Ovary (tissue), 10 donors: ENCODE results near the gene SWSAP1. TPM values are rescaled to one million over a fixed set of nuclear protein-coding genes. Genes with fewer than 3 reads are reported as not detected.

Experiments used
- DNase-seq, 5 donors: peaks; one replicate each; pipeline ENCODE4 v3.0.0-alpha.2; 2019 to 2020
- H3K27ac ChIP-seq, 2 donors: fragments of 200-600 bp; one replicate each; pipeline versions ENCODE4 v1.5.1 to v1.8.0; 2019 to 2022
- H3K27me3 ChIP-seq: fragments of 200-600 bp; one replicate; pipeline ENCODE4 v1.8.0; 2022
- H3K36me3 ChIP-seq: fragments of 200-600 bp; sonication (generic); one replicate; pipeline ENCODE4 v1.5.1; 2019
- H3K4me1 ChIP-seq: one replicate; pipeline ENCODE4 v1.8.1; 2013; ENCODE audit warnings: mild to moderate bottlenecking, moderate library complexity; ENCODE audit not compliant: insufficient read depth
- H3K4me3 ChIP-seq: fragments of 200-600 bp; sonication (generic); one replicate; pipeline ENCODE4 v1.5.1; 2017
- H3K9me3 ChIP-seq, 2 donors: fragments of 200-600 bp in 1 of 2; sonication (generic) in 1 of 2; one replicate each; pipeline versions ENCODE4 v1.5.1 to v1.8.1; 2013 to 2019; ENCODE audit warnings: mild to moderate bottlenecking in 1 of 2, moderate library complexity in 1 of 2
- CTCF ChIP-seq, 3 donors: fragments of 450-650 bp in 2 of 3; fragments of 200-600 bp in 1 of 3; IDR thresholded peaks; one replicate each; pipeline versions ENCODE4 v1.5.1 to v1.8.0; 2016 to 2022; ENCODE audit warnings: antibody characterized with exemption in 3 of 3, mild to moderate bottlenecking in 1 of 3
- EP300 ChIP-seq: sonication (generic); formaldehyde crosslinking; IDR thresholded peaks from one replicate; pipeline ENCODE4 v1.6.1; 2017; ENCODE audit warnings: antibody characterized with exemption
- POLR2A ChIP-seq: fragments of 450-650 bp; IDR thresholded peaks from one replicate; pipeline ENCODE4 v1.6.1; 2017; ENCODE audit warnings: antibody characterized with exemption, mild to moderate bottlenecking, moderate library complexity
- WGBS, 3 donors: extraction: QIAGEN DNeasy Blood & Tissue Kit in 1 of 3; methylation state at CpG; one replicate each; pipeline versions ENCODE4 v1.1.5 to v1.1.7; 2013 to 2017; 5-methylcytosine and 5-hydroxymethylcytosine counted together
- intact Hi-C, 4 donors: fragments of 100-400 bp; cut with DNase I; formaldehyde crosslinking; loops; one replicate each; pipeline versions ENCODE4 v1.11.0 to v1.15.1; 2022 to 2023
- long read RNA-seq, 3 donors: library from polyadenylated mRNA in 2 of 3; unstranded in 2 of 3; transcript quantifications; one replicate each; pipeline ENCODE4 v2.0.0 and lab custom pipeline, GENCODE V29; 2021 to 2026
- polyA plus RNA-seq, 2 donors: library from polyadenylated mRNA; stranded (reverse); fragments of 200-250 nt in 1 of 2; fragments of 350-450 nt in 1 of 2; fragmentation: Illumina TruSeq in 1 of 2; extraction: RNeasy Lipid Tissue Mini Kit (QIAGEN cat#74804) in 1 of 2; gene quantifications; one replicate each; pipeline ENCODE4 v1.2.3, GENCODE V29; 2013 to 2014
- total RNA-seq, 7 donors: library from RNA; depleted of rRNA in 2 of 7; stranded (reverse); fragments of >200 nt in 2 of 7; fragmentation: NEBNext Ultra II Directional in 3 of 7; extraction: Animal tissue kit (Norgen Biotek cat#: 25700) in 3 of 7; gene quantifications; one replicate each; pipeline versions ENCODE4 v1.1.0 to v1.2.4, GENCODE V29; 2016 to 2023
- donor health status: DM: no; HTN: no; CAD: no; lungs with moderate emphysema.
- donor health status: DM: no; HTN: no; CAD: no.
- donor health status: Bipolar disorder and iron deficiency.
- donor health status: DM: yes; HTN: yes; CAD: no.
- donor health status: DM: no; HTN: no; CAD: no.
- donor health status: DM: yes; HTN: yes; CAD: no.

Gene SWSAP1
- 1 to 10 TPM in 6 of 7 donors, under 1 TPM in 1; 0.60 to 3.3 (median 2.5) TPM for total RNA-seq
- polyA plus RNA-seq: 1 to 10 TPM; 1.4 to 2.4 TPM
- long read RNA-seq, donor 1, transcript SWSAP1-201 (2 exons, 1,684 nt): major isoform, 9 of 13 reads
- long read RNA-seq, donor 1, partial matches to known transcripts: 0 of 13 reads
- long read RNA-seq, donor 1, other reads (novel, unspliced or antisense): 4 of 13 reads
- long read RNA-seq, donor 2, transcript SWSAP1-201 (2 exons, 1,684 nt): major isoform, 7 of 7 reads
- long read RNA-seq, donor 2, partial matches to known transcripts: 0 of 7 reads
- long read RNA-seq, donor 2, other reads (novel, unspliced or antisense): 0 of 7 reads
- long read RNA-seq, donor 3, transcript SWSAP1-201 (2 exons, 1,684 nt): major isoform, 5 of 6 reads
- long read RNA-seq, donor 3, partial matches to known transcripts: 0 of 6 reads
- long read RNA-seq, donor 3, other reads (novel, unspliced or antisense): 1 of 6 reads

GRCh38 chr19:11374433-11375142 is at the start of gene SWSAP1:
SWSAP1 (plus strand) TSS chr19:11374666; CDS start chr19:11374681, 15 bp downstream.
- 1% methylated on average over 44 of the region's 44 CpGs for WGBS, 3 donors
- no peaks in the 10 kb centered on the region for H3K9me3 ChIP-seq
- TF ChIP-seq CTCF (IDR thresholded peaks at IDR 0.05) (no peak), POLR2A (peak; percentile 78)
- peaks cover 12% of the 10 kb centered on the region for H3K4me1 ChIP-seq
- intact Hi-C loops: no loop called here
- peak; percentile 97 to 99 (median 98) for DNase-seq
- no peaks in the 10 kb centered on the region for H3K36me3 ChIP-seq
- H3K4me3 ChIP-seq: peak within 1 kb of the TSS; percentile 74
- H3K27me3 ChIP-seq: no peaks in the 10 kb centered on the region
- peak within 1 kb of the TSS; percentile 73 to 98 for H3K27ac ChIP-seq

- Histone ChIP-seq H3K27ac (peak overlapping the region in 1 of 2 donors; percentile 64), H3K36me3 (no peaks in the 10 kb centered on the region), H3K4me1 (peaks cover 10% of the 10 kb centered on the region), H3K9me3 (no peaks in the 10 kb centered on the region), H3K27me3 (no peaks in the 10 kb centered on the region), H3K4me3 (no peak overlapping the region)
- DNase-seq: peak in 2 of 5 donors; percentile 28 to 37
- 77 to 83% (median 81%) methylated on average over 16 to 17 of the region's 17 CpGs for WGBS, 3 donors
- intact Hi-C loops: no loop called here
- no peak for TF ChIP-seq POLR2A
- no peak for TF ChIP-seq EP300
- no peak for TF ChIP-seq CTCF (IDR thresholded peaks at IDR 0.05)
Observed at GRCh38 chr19:11324748-11325389, 49.6 kb upstream of the SWSAP1 start.

GRCh38 chr19:11325544-11325943 is 48.9 kb upstream of the SWSAP1 start:
- H3K9me3 ChIP-seq: no peaks in the 10 kb centered on the region
- H3K36me3 ChIP-seq: no peaks in the 10 kb centered on the region
- DNase-seq: no peak
- no peak overlapping the region for H3K4me3 ChIP-seq
- no peak overlapping the region for H3K27ac ChIP-seq
- intact Hi-C loops: no loop called here
- TF ChIP-seq EP300 (no peak), POLR2A (no peak), CTCF (IDR thresholded peaks at IDR 0.05) (no peak)
- 95 to 98% (median 98%) methylated on average over 7 of the region's 7 CpGs for WGBS, 3 donors
- no peaks in the 10 kb centered on the region for H3K27me3 ChIP-seq
- H3K4me1 ChIP-seq: peaks cover 10% of the 10 kb centered on the region

- WGBS, 3 donors: 73 to 83% (median 78%) methylated on average over 4 of the region's 4 CpGs
- no peak for DNase-seq
- H3K27ac ChIP-seq: no peak overlapping the region
- no peaks in the 10 kb centered on the region for H3K9me3 ChIP-seq
- no peaks in the 10 kb centered on the region for H3K4me1 ChIP-seq
- no peaks in the 10 kb centered on the region for H3K27me3 ChIP-seq
- H3K4me3 ChIP-seq: no peak overlapping the region
- no peaks in the 10 kb centered on the region for H3K36me3 ChIP-seq
- intact Hi-C loops: no loop called here
- no peak for TF ChIP-seq CTCF (IDR thresholded peaks at IDR 0.05)
- no peak for TF ChIP-seq EP300
- TF ChIP-seq POLR2A: no peak
Observed at GRCh38 chr19:11330127-11330526, 44.3 kb upstream of the SWSAP1 start.
